RWPE2 (cell line): ENCODE measurements around the gene SERPINB7.

Experiments used
- ATAC-seq: fragments of 200-7000 bp; cut with Tn5 transposase; 3 replicates; pipeline ENCODE4 v1.9.1; 2021; ENCODE audit warnings: low read depth
- DNase-seq: peaks from one replicate; pipeline ENCODE4 v3.0.0-alpha.2; 2020; ENCODE audit warnings: low spot score
- H3K27ac ChIP-seq: fragments of 450-650 bp; 2 replicates; pipeline ENCODE4 v1.5.1; 2017; ENCODE audit warnings: mild to moderate bottlenecking; ENCODE audit not compliant: poor library complexity, severe bottlenecking
- H3K27me3 ChIP-seq: fragments of 250-450 bp; sonication (Bioruptor Pico); 2 replicates; pipeline ENCODE4 v1.5.1; 2021; ENCODE audit warnings: mild to moderate bottlenecking, moderate library complexity; ENCODE audit not compliant: insufficient read depth, poor library complexity, severe bottlenecking
- H3K36me3 ChIP-seq: fragments of 250-450 bp; sonication (Bioruptor Pico); 2 replicates; pipeline ENCODE4 v1.5.1; 2020; ENCODE audit warnings: low read depth, mild to moderate bottlenecking, moderate library complexity
- H3K4me1 ChIP-seq: fragments of 250-450 bp; sonication (Bioruptor Pico); 2 replicates; pipeline ENCODE4 v1.5.1; 2021; ENCODE audit warnings: mild to moderate bottlenecking, moderate library complexity; ENCODE audit not compliant: insufficient read depth, poor library complexity, severe bottlenecking
- H3K4me3 ChIP-seq: fragments of 250-450 bp; sonication (Bioruptor Pico); 2 replicates; pipeline ENCODE4 v1.5.1; 2021; ENCODE audit warnings: mild to moderate bottlenecking, moderate library complexity; ENCODE audit not compliant: severe bottlenecking
- H3K9me3 ChIP-seq: fragments of 250-450 bp; sonication (Bioruptor Pico); 2 replicates; pipeline ENCODE4 v1.5.1; 2021; ENCODE audit warnings: mild to moderate bottlenecking, moderate library complexity; ENCODE audit not compliant: severe bottlenecking
- CTCF ChIP-seq: fragments of 450-650 bp; IDR thresholded peaks from one replicate; pipeline ENCODE4 v1.5.1; 2017; ENCODE audit warnings: mild to moderate bottlenecking, moderate library complexity; ENCODE audit not compliant: poor library complexity, severe bottlenecking

SERPINB7 gene

GRCh38 chr18:63736876-63737275 is 38.3 kb upstream of the SERPINB7 start:
- Histone ChIP-seq H3K4me3 (no peak overlapping the region), H3K4me1 (peaks cover 4% of the 10 kb centered on the region), H3K27me3 (no peaks in the 10 kb centered on the region), H3K9me3 (no peaks in the 10 kb centered on the region), H3K27ac (no peak overlapping the region), H3K36me3 (no peaks in the 10 kb centered on the region)
- no peak for TF ChIP-seq CTCF
- ATAC-seq, result peak; percentile 87
- DNase-seq, result no peak

- no peaks in the 10 kb centered on the region for H3K9me3 ChIP-seq
- peak; percentile 41; the same call in 1 of the 3 replicates for ATAC-seq
- H3K27me3 ChIP-seq, result no peaks in the 10 kb centered on the region
- DNase-seq, result no peak
- no peak overlapping the region for H3K4me3 ChIP-seq
- peak; percentile 83 for TF ChIP-seq CTCF
- H3K27ac ChIP-seq, result no peak overlapping the region
- H3K4me1 ChIP-seq, result peaks cover 2% of the 10 kb centered on the region
- no peaks in the 10 kb centered on the region for H3K36me3 ChIP-seq
Measured at GRCh38 chr18:63741769-63742168, 33.4 kb upstream of the SERPINB7 start.

- Histone ChIP-seq H3K4me3 (no peak overlapping the region), H3K27ac (no peak overlapping the region), H3K9me3 (no peaks in the 10 kb centered on the region), H3K27me3 (no peaks in the 10 kb centered on the region), H3K4me1 (no peaks in the 10 kb centered on the region), H3K36me3 (no peaks in the 10 kb centered on the region)
- DNase-seq (no peak), ATAC-seq (no peak)
- no peak for TF ChIP-seq CTCF
Measured at GRCh38 chr18:63747006-63747405, 28.2 kb upstream of the SERPINB7 start.

DNA sequence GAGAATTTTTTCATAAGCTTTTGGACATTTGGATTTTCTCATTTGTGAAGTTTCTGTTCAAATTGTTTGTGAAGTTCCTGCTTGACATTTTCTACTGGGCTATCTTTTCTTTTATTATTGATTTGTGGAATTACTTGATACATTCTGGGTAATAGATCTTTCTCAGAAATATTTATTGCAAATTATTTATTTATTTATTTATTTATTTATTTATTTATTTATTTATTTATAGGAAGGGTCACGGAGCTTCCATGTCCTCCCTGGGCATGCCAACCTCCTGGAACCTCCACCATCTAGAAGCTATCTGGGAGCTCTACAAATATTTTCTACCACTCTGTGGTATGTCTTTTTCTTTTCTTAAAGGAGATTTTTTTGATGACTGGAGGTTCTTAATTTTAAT is 25.7 kb upstream of the SERPINB7 start:
- no peak for DNase-seq
- no peaks in the 10 kb centered on the region for H3K4me1 ChIP-seq
- no peaks in the 10 kb centered on the region for H3K27me3 ChIP-seq
- H3K27ac ChIP-seq, result no peak overlapping the region
- ATAC-seq, result no peak
- no peaks in the 10 kb centered on the region for H3K36me3 ChIP-seq
- H3K4me3 ChIP-seq, result no peak overlapping the region
- H3K9me3 ChIP-seq, result no peaks in the 10 kb centered on the region
- no peak for TF ChIP-seq CTCF

- H3K4me3 ChIP-seq, result no peak overlapping the region
- ATAC-seq (no peak), DNase-seq (no peak)
- H3K27me3 ChIP-seq, result no peaks in the 10 kb centered on the region
- no peaks in the 10 kb centered on the region for H3K4me1 ChIP-seq
- H3K36me3 ChIP-seq, result no peaks in the 10 kb centered on the region
- no peaks in the 10 kb centered on the region for H3K9me3 ChIP-seq
- no peak for TF ChIP-seq CTCF
- H3K27ac ChIP-seq, result no peak overlapping the region
Measured at GRCh38 chr18:63752636-63753035, 22.6 kb upstream of the SERPINB7 start.
